HL-60 (cell line): ENCODE measurements around the gene FMN1.

ENCODE experiments used
- DNase-seq, 2 experiments: peaks; one replicate each; pipeline ENCODE4 v3.0.0-alpha.2; 2010 to 2020; ENCODE audit warnings: low read depth in 1 of 2, low spot score in 1 of 2
- H3K27ac ChIP-seq: fragments of 250-450 bp; sonication (Bioruptor Pico); replicated peaks from 2 replicates; pipeline ENCODE4 v1.5.1; 2020; ENCODE audit warnings: mild to moderate bottlenecking, moderate library complexity
- H3K27me3 ChIP-seq: fragments of 250-450 bp; sonication (Bioruptor Pico); 2 replicates; pipeline ENCODE4 v1.5.1; 2021; ENCODE audit warnings: mild to moderate bottlenecking, moderate library complexity; ENCODE audit not compliant: insufficient read depth, poor library complexity, severe bottlenecking
- H3K4me3 ChIP-seq: replicated peaks from 2 replicates; pipeline ENCODE4 v1.5.1; 2011; ENCODE audit warnings: mild to moderate bottlenecking, control low read depth, low read length; ENCODE audit not compliant: insufficient read depth
- GABPA ChIP-seq: IDR thresholded peaks from 2 replicates; pipeline ENCODE4 v1.6.1; 2012; ENCODE audit warnings: low read depth
- POLR2AphosphoS5 ChIP-seq: IDR thresholded peaks from 2 replicates; pipeline ENCODE4 v1.6.1; 2012; ENCODE audit warnings: low read depth
- REST ChIP-seq: IDR thresholded peaks from 2 replicates; pipeline ENCODE4 v1.6.1; 2012; ENCODE audit warnings: low read depth; ENCODE audit not compliant: insufficient replicate concordance
- SPI1 ChIP-seq: IDR thresholded peaks from 2 replicates; pipeline ENCODE4 v1.6.1; 2012; ENCODE audit warnings: low read depth, mild to moderate bottlenecking, borderline replicate concordance
- TF ChIP-seq, protein P1 (sequence below): IDR thresholded peaks from one replicate; pipeline ENCODE4 v1.5.1; 2011; ENCODE audit warnings: low read length, control low read depth, inconsistent platforms; ENCODE audit not compliant: insufficient read depth

The FMN1 gene

DNA sequence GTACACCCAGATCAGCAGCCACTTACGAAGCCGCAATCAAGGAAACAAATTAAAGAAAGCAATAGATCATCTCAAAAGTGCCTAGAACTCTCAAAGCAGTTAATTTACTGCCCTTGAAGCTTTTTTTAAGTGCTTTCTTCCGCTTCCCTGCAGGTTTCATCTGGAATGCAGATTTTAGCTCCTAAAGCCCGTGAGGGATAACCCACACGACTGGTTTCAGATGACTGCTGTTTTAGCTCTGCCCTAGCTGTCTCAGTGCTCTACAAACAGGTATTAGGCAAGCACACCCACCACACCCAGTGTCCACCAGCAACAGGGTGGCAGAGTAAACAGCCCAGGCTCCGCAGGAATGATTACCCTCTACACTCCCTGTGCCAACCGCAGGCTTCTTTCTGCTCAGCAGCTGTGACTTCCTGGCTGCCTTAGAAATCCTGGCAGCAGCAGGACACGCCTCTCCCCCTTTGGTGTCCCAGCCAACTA is 126.0 kb downstream of the FMN1 start:
- no peak for DNase-seq
- Histone ChIP-seq H3K27me3 (peaks cover 3% of the 10 kb centered on the region), H3K4me3 (no peak overlapping the region), H3K27ac (no peak overlapping the region)
- TF ChIP-seq GABPA (no peak), POLR2AphosphoS5 (no peak), REST (no peak), SPI1 (no peak)
- TF ChIP-seq, protein P1, sequence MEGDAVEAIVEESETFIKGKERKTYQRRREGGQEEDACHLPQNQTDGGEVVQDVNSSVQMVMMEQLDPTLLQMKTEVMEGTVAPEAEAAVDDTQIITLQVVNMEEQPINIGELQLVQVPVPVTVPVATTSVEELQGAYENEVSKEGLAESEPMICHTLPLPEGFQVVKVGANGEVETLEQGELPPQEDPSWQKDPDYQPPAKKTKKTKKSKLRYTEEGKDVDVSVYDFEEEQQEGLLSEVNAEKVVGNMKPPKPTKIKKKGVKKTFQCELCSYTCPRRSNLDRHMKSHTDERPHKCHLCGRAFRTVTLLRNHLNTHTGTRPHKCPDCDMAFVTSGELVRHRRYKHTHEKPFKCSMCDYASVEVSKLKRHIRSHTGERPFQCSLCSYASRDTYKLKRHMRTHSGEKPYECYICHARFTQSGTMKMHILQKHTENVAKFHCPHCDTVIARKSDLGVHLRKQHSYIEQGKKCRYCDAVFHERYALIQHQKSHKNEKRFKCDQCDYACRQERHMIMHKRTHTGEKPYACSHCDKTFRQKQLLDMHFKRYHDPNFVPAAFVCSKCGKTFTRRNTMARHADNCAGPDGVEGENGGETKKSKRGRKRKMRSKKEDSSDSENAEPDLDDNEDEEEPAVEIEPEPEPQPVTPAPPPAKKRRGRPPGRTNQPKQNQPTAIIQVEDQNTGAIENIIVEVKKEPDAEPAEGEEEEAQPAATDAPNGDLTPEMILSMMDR: no peak

GRCh38 chr15:33068007-33068481 is 126.5 kb downstream of the FMN1 start:
- no peak for TF ChIP-seq GABPA
- no peak for TF ChIP-seq POLR2AphosphoS5
- no peak for TF ChIP-seq REST
- TF ChIP-seq SPI1: no peak
- TF ChIP-seq, protein P1: no peak
- H3K27ac ChIP-seq: no peak overlapping the region
- peak overlapping the region; percentile 37 for H3K4me3 ChIP-seq
- H3K27me3 ChIP-seq: peaks cover 3% of the 10 kb centered on the region
- peak; percentile 11 to 40 for DNase-seq

DNA sequence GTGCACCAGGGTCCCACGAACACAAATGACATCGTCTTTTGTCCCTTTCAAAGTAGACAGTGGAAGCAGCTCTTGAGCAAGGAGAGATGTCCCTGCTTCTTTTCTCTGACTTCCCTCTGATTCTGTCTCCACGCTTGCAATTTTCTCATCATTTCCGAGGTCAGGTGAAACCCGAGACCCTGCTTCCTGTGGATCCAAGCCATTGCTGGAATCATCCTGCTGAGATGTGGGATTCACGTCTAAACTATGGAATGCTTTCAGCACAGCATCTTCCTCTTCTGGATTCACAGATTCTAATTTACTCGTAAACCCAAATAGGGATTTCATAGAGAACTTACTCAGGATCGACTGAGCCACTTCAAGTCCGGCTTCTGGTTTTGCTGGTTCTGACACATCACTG is 127.1 kb downstream of the FMN1 start:
- no peak overlapping the region for H3K27ac ChIP-seq
- no peak for TF ChIP-seq GABPA
- TF ChIP-seq SPI1: no peak
- TF ChIP-seq, protein P1: no peak
- no peak for DNase-seq
- H3K27me3 ChIP-seq: peaks cover 3% of the 10 kb centered on the region
- H3K4me3 ChIP-seq: peak overlapping the region; percentile 37

GRCh38 chr15:33066584-33066983 is 127.9 kb downstream of the FMN1 start:
- DNase-seq: no peak
- Histone ChIP-seq H3K27ac (no peak overlapping the region), H3K4me3 (no peak overlapping the region), H3K27me3 (peaks cover 3% of the 10 kb centered on the region)
- TF ChIP-seq, protein P1: no peak
